Muscle of leg (tissue), 11 donors: ENCODE results near the gene FUT3. TPM values are rescaled to one million over a fixed set of nuclear protein-coding genes. Genes with fewer than 3 reads are reported as not detected.
"Not testable (repeated sequence)": the region's sequence is repeated elsewhere in the genome, so short reads cannot be mapped to it uniquely, and the experiment has no call there.

Experiments
- DNase-seq: peaks from one replicate; pipeline ENCODE4 v3.0.0; 2013
- H3K27ac ChIP-seq: one replicate; pipeline ENCODE4 v1.5.1; 2013; ENCODE audit warnings: mild to moderate bottlenecking, low read length, control low read depth
- H3K27me3 ChIP-seq: one replicate; pipeline ENCODE4 v1.6.1; 2013; ENCODE audit warnings: low read length; ENCODE audit not compliant: control insufficient read depth, insufficient read depth
- H3K36me3 ChIP-seq: one replicate; pipeline ENCODE4 v1.6.1; 2013; ENCODE audit warnings: low read length; ENCODE audit not compliant: control insufficient read depth, insufficient read depth
- H3K4me1 ChIP-seq: one replicate; pipeline ENCODE4 v1.6.1; 2013; ENCODE audit warnings: low read length; ENCODE audit not compliant: control insufficient read depth, insufficient read depth
- H3K4me3 ChIP-seq: one replicate; pipeline ENCODE4 v1.5.1; 2013; ENCODE audit warnings: low read length, control low read depth
- H3K9me3 ChIP-seq: replicated peaks from 2 replicates; pipeline ENCODE4 v1.6.1; 2013; ENCODE audit warnings: low read depth, low read length; ENCODE audit not compliant: control insufficient read depth
- WGBS: methylation state at CpG from one replicate; pipeline ENCODE4 v1.1.5; 2013; ENCODE audit warnings: missing lambda C conversion rate; ENCODE audit not compliant: insufficient coverage; 5-methylcytosine and 5-hydroxymethylcytosine counted together
- polyA plus RNA-seq, 8 donors: library from polyadenylated mRNA; unstranded; fragments of 120-200 nt; gene quantifications; one replicate each; pipeline versions ENCODE4 v1.2.1 to v1.2.3, GENCODE V29; 2013; ENCODE audit warnings: inconsistent platforms in 1 of 8, low replicate concordance in 1 of 8; ENCODE audit not compliant: insufficient read length in 8 of 8, insufficient read depth in 1 of 8
- total RNA-seq: library from RNA; stranded (reverse); fragments of 120-200 nt; gene quantifications from one replicate; pipeline ENCODE4 v1.2.4, GENCODE V29; 2013

FUT3 gene
- total and polyA plus RNA-seq, 9 donors: 0.06 to 0.38 (median 0.26) TPM; not detected in 4

DNA sequence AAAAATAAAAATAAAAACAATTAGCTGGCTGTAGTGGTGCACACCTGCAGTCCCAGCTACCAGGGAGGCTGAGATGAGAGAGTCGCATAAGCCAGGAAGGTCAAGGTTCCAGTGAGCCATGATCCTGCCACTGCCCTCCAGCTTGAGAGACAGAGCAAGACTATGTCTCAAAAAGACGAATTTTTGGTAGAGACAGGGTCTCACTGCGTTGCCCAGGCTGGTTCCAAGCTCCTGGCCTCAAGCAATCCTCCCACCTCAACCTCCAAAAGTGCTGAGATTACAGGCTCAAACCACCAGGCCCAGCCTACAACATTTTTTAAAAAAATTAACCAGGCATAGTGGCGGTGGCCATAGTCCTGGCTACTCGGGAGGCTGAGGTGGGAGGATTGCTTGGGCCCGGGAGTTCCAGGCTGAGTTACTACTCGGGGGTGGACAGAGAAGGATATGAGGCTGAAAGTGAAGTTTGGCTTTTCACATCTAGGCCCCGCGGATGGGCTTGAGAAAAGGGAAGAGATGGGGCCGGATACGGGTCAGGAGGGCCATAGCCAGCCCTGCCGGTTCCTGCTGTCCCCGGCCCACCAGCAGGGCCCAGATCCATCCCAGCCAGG is 42.2 kb upstream of the FUT3 start:
- DNase-seq: no peak
- Histone ChIP-seq H3K27me3 (peaks cover 21% of the 10 kb centered on the region), H3K36me3 (peaks cover 33% of the 10 kb centered on the region), H3K4me1 (peaks cover 41% of the 10 kb centered on the region), H3K9me3 (no peaks in the 10 kb centered on the region), H3K27ac (peak overlapping the region; percentile 40), H3K4me3 (no peak overlapping the region)
- WGBS: 56% methylated on average over 7 of the region's 13 CpGs

DNA sequence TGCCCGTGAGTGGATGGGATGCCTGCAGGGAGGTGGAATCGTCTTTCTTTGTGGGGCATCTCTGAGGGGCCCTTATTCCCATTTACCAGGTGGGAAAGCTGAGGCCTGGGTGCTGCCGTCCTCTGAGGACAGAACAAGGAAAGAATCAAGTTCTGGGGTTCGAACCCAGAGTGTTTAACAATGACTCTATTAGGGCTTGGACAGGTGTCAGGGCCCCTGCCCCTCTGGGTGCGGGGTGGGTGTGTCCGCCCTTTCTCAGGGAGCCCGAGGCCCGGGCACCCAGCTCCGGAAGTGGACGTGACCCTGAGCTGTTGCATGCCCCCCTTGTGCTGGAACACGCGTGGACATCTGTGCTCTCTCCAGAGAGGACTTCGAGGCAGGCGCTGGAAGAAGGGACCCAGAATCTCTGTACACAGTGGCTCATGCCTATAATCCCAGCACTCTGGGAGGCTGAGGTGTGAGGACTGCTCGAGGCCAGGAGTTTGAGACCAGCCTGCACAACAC is 41.6 kb upstream of the FUT3 start:
- H3K27ac ChIP-seq: no peak overlapping the region
- DNase-seq: no peak
- no peaks in the 10 kb centered on the region for H3K9me3 ChIP-seq
- peaks cover 30% of the 10 kb centered on the region for H3K36me3 ChIP-seq
- H3K27me3 ChIP-seq: peaks cover 21% of the 10 kb centered on the region
- no peak overlapping the region for H3K4me3 ChIP-seq
- H3K4me1 ChIP-seq: peaks cover 38% of the 10 kb centered on the region
- 61% methylated on average over 11 of the region's 15 CpGs for WGBS

DNA sequence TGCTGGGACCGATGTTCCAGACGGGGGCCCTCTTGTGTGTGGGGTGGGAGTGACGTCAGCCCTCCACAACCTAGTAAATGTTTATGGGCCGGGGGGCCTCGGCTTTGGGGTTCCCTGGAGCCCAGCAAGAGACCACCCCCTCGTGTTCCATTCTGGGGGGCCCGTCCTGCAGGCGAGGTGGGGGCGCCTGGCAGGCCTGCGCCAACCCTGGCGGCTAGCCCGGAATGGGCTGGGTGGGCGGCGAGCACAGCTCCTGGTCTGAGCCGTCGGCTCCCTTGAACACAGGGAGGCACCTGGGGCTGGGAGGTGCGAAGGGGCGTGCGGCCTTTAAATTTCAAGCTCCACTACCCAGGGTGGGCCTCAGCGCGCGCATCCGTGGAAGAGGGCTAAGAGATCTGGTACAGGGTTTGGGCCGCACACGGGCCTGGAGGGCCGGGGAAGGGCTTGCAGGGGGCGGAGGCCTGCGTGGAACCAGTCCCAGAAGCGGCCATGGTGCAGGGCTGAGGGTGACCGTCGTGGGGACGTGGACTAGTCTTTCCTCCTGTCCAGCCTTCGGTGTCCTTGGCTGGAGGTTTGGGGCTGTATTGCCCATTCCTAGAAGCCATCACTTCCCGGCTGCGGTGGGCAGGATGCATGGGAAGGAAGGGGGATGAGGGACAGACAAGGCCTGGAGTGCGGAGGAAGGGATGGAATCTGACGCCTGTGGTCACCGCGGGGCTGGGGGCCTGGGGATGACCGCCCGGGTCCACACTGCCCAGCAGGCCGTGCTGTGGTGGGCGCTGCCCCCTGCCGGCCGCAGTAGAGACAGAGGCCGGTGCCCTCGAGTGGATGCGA is 40.9 kb upstream of the FUT3 start:
- DNase-seq: peak; percentile 54
- 9% methylated on average over 29 of the region's 48 CpGs for WGBS
- H3K27me3 ChIP-seq: peaks cover 21% of the 10 kb centered on the region
- no peak overlapping the region for H3K27ac ChIP-seq
- H3K36me3 ChIP-seq: peaks cover 30% of the 10 kb centered on the region
- peaks cover 38% of the 10 kb centered on the region for H3K4me1 ChIP-seq
- no peaks in the 10 kb centered on the region for H3K9me3 ChIP-seq
- H3K4me3 ChIP-seq: no peak overlapping the region

DNA sequence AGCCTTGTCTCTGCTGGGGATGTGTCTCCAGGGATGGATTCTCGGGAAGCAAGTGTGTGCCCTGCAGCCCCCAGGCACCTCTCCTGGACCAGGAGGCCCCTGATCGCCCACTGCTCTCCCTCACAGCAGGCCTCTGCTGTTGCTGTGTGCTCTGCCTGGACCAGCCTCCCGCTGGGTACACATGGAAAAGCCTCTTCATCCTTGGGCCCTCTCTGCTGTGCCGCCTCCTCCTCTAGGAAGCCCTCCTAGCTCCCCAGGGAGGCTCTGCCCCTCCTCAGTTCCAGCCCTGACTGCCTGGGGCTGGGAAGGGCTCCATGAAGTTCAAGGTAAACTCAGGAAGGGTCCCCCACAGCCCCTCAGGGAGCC is 40.3 kb upstream of the FUT3 start:
- 46% methylated on average over 4 of the region's 4 CpGs for WGBS
- Histone ChIP-seq H3K36me3 (peaks cover 25% of the 10 kb centered on the region), H3K27ac (no peak overlapping the region), H3K9me3 (no peaks in the 10 kb centered on the region), H3K4me1 (peaks cover 38% of the 10 kb centered on the region), H3K4me3 (no peak overlapping the region), H3K27me3 (peaks cover 21% of the 10 kb centered on the region)
- DNase-seq: no peak

DNA sequence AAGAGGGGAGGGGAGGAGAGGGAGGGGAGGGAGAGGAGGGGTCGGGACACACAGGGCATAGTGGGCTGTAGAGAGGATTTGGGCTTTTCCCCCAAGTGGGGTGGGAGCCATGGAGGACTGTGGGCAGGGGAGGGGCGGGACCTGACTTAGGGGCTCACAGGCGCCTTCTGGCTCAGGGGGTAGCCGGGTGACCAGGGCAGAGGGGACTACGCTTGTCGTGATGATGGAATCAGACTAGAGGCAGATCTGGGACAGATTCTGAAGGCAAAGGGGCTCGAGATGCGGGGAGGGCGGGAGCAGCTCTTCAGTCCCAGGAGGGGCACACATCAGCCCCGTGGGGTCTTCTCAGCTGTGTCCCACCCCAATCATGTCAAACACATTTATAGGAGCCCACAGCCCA is 38.9 kb upstream of the FUT3 start:
- 45% methylated on average over 5 of the region's 10 CpGs for WGBS
- peaks cover 11% of the 10 kb centered on the region for H3K36me3 ChIP-seq
- H3K9me3 ChIP-seq: no peaks in the 10 kb centered on the region
- no peak for DNase-seq
- H3K4me1 ChIP-seq: peaks cover 36% of the 10 kb centered on the region
- H3K4me3 ChIP-seq: no peak overlapping the region
- peaks cover 21% of the 10 kb centered on the region for H3K27me3 ChIP-seq
- H3K27ac ChIP-seq: no peak overlapping the region

DNA sequence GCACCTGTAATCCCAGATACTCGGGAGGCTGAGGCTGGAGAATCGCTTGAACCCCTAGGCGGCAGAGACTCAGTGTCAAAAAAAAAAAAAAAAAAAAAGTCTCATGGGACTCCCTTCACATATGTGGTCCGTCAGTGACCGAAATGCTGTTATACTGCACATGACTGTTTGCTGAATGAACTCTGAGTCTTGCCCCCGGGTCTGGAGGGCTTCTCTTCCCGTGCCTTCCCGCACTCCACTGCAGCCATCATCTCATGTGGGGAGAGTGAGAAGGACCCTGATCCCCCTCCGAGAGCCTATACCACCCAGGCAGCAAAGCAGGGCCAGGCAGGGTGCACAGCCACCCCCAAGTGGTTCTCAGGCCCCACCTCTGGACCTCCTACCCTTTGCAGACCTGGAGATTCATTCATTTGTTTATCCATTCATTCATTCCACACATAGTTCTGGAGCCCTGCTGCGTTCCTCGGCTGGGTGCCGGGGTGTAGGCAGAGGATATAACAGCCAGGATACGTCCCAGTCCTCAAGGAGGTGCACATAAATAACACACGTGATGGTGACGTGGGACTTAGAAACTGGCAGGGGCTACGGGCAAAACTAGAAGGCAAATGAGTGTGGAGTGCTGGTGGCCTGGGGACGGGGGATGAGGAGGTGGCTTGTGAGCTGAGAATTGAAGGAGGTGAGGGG is 38.2 kb upstream of the FUT3 start:
- whole genome bisulfite sequencing: 41% methylated on average over 12 of the region's 17 CpGs

DNA sequence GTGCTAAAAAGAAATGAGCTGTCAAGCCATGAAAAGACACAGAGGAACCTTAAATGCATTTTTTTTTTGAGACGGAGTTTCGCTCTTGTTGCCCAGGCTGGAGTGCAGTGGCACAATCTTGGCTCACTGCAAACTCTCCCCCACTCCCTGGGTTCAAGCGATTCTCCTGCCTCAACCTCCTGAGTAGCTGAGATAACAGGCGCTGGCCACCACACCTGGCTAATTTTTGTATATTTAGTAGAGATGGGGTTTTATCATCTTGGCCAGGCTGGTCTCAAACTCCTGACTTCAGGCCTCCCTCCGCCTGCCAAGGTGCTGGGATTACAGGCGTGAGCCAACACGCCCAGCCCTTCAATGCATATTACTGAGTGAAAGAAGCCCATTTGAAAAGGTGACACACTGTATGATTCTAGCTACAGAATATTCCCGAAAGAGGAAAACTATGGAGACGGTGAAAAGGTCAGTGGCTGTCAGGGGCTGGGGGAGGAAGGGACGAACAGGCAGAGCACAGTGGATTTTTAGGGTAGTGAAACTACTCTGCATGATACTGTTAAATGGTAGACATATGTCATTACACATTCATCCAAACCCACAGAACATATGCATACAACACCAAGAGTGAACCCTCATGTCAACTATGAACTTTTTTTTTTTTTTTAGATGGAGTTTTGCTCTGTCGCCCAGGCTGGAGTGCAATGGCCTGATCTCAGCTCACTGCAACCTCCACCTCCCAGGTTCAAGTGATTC is 33.0 kb upstream of the FUT3 start:
- Histone ChIP-seq H3K27me3 (peaks cover 13% of the 10 kb centered on the region), H3K4me1 (peaks cover 21% of the 10 kb centered on the region)
- WGBS: no CpG with 5 or more reads among the region's 11 CpGs
- not testable (repeated sequence) for H3K27ac ChIP-seq, H3K9me3 ChIP-seq, H3K36me3 ChIP-seq, H3K4me3 ChIP-seq, DNase-seq

More for the DNA sequence above, 38.2 kb upstream of the FUT3 start:
- H3K4me1 ChIP-seq: peaks cover 30% of the 10 kb centered on the region
- H3K27me3 ChIP-seq: peaks cover 21% of the 10 kb centered on the region
- no peaks in the 10 kb centered on the region for H3K9me3 ChIP-seq
- DNase-seq: no peak
- peaks cover 5% of the 10 kb centered on the region for H3K36me3 ChIP-seq
- H3K4me3 ChIP-seq: no peak overlapping the region
- no peak overlapping the region for H3K27ac ChIP-seq

DNA sequence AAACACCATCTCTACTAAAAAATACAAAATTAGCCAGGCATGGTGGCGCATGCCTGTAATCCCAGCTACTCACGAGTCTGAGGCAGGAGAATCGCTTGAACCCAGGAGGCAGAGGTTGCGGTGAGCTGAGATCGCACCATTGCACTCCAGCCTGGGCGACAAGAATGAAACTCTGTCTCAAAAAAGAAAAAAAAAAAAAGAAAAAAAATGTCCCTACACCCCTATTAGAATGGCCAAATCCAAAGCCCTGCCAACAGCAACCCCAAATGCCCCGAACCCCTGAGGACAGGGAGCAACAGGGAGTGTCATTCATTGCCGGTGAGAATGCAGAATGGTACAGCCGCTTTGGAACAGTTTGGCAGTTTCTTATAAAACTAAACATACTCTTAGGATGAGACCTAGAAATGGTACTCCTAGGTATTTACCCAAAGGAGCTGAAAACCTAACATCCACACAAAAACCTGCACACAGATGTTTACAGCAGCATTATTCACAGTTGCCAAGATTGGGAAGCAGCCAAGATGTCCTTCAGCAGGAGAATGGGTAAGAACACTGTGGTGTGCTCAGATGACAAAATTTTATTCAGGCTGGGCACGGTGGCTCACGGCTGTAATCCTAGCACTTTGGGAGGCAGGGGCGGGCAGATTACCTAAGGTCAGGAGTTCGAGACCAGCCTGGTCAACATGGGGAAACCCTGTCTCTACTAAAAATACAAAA is 32.1 kb upstream of the FUT3 start:
- peak; percentile 29 for DNase-seq
- not testable (repeated sequence) for H3K27ac ChIP-seq, H3K36me3 ChIP-seq, H3K4me3 ChIP-seq, H3K9me3 ChIP-seq
- Histone ChIP-seq H3K4me1 (peaks cover 26% of the 10 kb centered on the region), H3K27me3 (peaks cover 18% of the 10 kb centered on the region)
- 0% methylated on average over 1 of the region's 13 CpGs for WGBS

DNA sequence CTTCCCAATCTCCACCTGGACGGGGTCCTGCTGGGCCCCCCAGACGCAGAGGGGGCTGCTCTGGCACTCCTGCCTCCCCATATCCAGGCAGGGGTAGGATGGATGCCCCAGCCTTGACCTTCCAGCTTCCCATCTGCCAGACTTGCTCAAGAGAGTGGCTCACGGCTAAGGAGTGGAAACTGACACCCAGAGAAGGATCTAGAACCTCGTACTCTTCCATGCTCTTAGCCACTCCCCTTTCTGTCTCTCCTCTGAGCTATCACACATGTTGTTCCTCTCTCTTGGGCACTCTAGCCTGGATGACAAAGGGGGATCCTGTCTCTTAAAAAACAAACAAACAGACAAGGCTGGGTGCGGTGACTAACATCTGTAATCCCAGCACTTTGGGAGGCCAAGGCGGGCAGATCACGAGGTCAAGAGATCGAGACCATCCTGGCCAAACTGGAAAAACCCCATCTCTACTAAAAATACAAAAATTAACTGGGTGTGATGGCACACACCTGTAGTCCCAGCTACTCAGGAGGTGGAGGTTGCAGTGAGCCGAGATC is 31.2 kb upstream of the FUT3 start:
- Histone ChIP-seq H3K27ac (no peak overlapping the region), H3K36me3 (no peaks in the 10 kb centered on the region), H3K9me3 (no peaks in the 10 kb centered on the region), H3K27me3 (peaks cover 20% of the 10 kb centered on the region), H3K4me1 (peaks cover 30% of the 10 kb centered on the region), H3K4me3 (no peak overlapping the region)
- WGBS: 16% methylated on average over 3 of the region's 9 CpGs
- DNase-seq: no peak
